Endodermal cell (in vitro differentiated cells): ENCODE measurements around the gene ZNF716. TPM values are rescaled to one million over a fixed set of nuclear protein-coding genes. Genes with fewer than 3 reads are reported as not detected.

Experiments
- DNase-seq: peaks from one replicate; pipeline ENCODE4 v3.0.0-alpha.2; 2017
- H3K27ac ChIP-seq: 2 replicates; pipeline ENCODE4 v1.5.1; 2013; ENCODE audit warnings: mild to moderate bottlenecking, low read depth, low read length, moderate library complexity
- H3K27me3 ChIP-seq: 2 replicates; pipeline ENCODE4 v1.6.1; 2013; ENCODE audit warnings: mild to moderate bottlenecking, low read length, moderate library complexity; ENCODE audit not compliant: insufficient read depth, control insufficient read depth, poor library complexity, severe bottlenecking
- H3K36me3 ChIP-seq: 2 replicates; pipeline ENCODE4 v1.7.0; 2013; ENCODE audit warnings: mild to moderate bottlenecking, low read length, moderate library complexity; ENCODE audit not compliant: control insufficient read depth, insufficient read depth
- H3K4me1 ChIP-seq: one replicate; pipeline ENCODE4 v1.7.0; 2013; ENCODE audit warnings: low read length; ENCODE audit not compliant: control insufficient read depth, insufficient read depth
- H3K4me3 ChIP-seq: 2 replicates; pipeline ENCODE4 v1.5.1; 2013; ENCODE audit warnings: mild to moderate bottlenecking, low read length, moderate library complexity
- H3K9ac ChIP-seq: 2 replicates; pipeline ENCODE4 v1.6.1; 2013; ENCODE audit warnings: mild to moderate bottlenecking, low read length, moderate library complexity; ENCODE audit not compliant: poor library complexity, severe bottlenecking; ENCODE audit errors: extremely low read depth
- H3K9me3 ChIP-seq: 2 replicates; pipeline ENCODE4 v1.6.1; 2013; ENCODE audit warnings: mild to moderate bottlenecking, low read length, moderate library complexity; ENCODE audit not compliant: control insufficient read depth
- H3K27ac Mint-ChIP-seq: 2 replicates; pipeline ENCODE4 v1.8.0; 2020; ENCODE audit warnings: mixed read lengths
- H3K27me3 Mint-ChIP-seq: 2 replicates; pipeline ENCODE4 v1.8.0; 2021; ENCODE audit warnings: mild to moderate bottlenecking, mixed read lengths; ENCODE audit not compliant: insufficient read depth
- H3K36me3 Mint-ChIP-seq: 2 replicates; pipeline ENCODE4 v1.8.0; 2020; ENCODE audit warnings: low read depth, mixed read lengths
- H3K4me1 Mint-ChIP-seq: 2 replicates; pipeline ENCODE4 v1.8.0; 2020; ENCODE audit warnings: mixed read lengths
- H3K4me3 Mint-ChIP-seq: 2 replicates; pipeline ENCODE4 v1.8.0; 2020; ENCODE audit warnings: mild to moderate bottlenecking, moderate library complexity, mixed read lengths
- H3K9me3 Mint-ChIP-seq: 2 replicates; pipeline ENCODE4 v1.8.0; 2020; ENCODE audit warnings: mild to moderate bottlenecking, mixed read lengths
- WGBS, 2 experiments: methylation state at CpG; one replicate each; pipeline versions ENCODE4 v1.1.5 to v1.1.7; 2013; ENCODE audit warnings: missing lambda C conversion rate in 2 of 2, mixed read lengths in 1 of 2; ENCODE audit not compliant: insufficient coverage in 1 of 2, insufficient read length in 1 of 2; 5-methylcytosine and 5-hydroxymethylcytosine counted together
- total RNA-seq, 2 donors: library from RNA; stranded (reverse); fragmentation: NEBNext Ultra II Directional in 1 of 2; extraction: Animal tissue kit (Norgen Biotek cat#: 25700) in 1 of 2; gene quantifications; 2 replicates in 1 of 2; 3 replicates in 1 of 2; pipeline ENCODE4 v1.2.1, GENCODE V29; 2021
- TF ChIP-seq, protein P1 (sequence below): fragments of 200-600 bp; sonication (generic); conservative IDR thresholded peaks from 2 replicates; pipeline ENCODE4 v1.5.0; 2021; ENCODE audit warnings: antibody characterized with exemption, mild to moderate bottlenecking

The ZNF716 gene
- total RNA-seq, 2 donors from 2014 or later: not detected

- H3K9ac ChIP-seq: no peak overlapping the region
- no peaks in the 10 kb centered on the region for H3K4me1 Mint-ChIP-seq
- peaks cover 60% of the 10 kb centered on the region for H3K9me3 ChIP-seq
- H3K36me3 Mint-ChIP-seq: no peaks in the 10 kb centered on the region
- TF ChIP-seq, protein P1, sequence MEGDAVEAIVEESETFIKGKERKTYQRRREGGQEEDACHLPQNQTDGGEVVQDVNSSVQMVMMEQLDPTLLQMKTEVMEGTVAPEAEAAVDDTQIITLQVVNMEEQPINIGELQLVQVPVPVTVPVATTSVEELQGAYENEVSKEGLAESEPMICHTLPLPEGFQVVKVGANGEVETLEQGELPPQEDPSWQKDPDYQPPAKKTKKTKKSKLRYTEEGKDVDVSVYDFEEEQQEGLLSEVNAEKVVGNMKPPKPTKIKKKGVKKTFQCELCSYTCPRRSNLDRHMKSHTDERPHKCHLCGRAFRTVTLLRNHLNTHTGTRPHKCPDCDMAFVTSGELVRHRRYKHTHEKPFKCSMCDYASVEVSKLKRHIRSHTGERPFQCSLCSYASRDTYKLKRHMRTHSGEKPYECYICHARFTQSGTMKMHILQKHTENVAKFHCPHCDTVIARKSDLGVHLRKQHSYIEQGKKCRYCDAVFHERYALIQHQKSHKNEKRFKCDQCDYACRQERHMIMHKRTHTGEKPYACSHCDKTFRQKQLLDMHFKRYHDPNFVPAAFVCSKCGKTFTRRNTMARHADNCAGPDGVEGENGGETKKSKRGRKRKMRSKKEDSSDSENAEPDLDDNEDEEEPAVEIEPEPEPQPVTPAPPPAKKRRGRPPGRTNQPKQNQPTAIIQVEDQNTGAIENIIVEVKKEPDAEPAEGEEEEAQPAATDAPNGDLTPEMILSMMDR: no peak
- no peak overlapping the region for H3K27ac Mint-ChIP-seq
- peaks cover 89% of the 10 kb centered on the region for H3K9me3 Mint-ChIP-seq
- H3K4me3 Mint-ChIP-seq: no peak overlapping the region
- no peaks in the 10 kb centered on the region for H3K36me3 ChIP-seq
- no peak overlapping the region for H3K27ac ChIP-seq
- H3K4me1 ChIP-seq: no peaks in the 10 kb centered on the region
- 69 to 72% methylated on average over 5 of the region's 5 CpGs for WGBS, 2 experiments
- DNase-seq: no peak
- H3K27me3 ChIP-seq: no peaks in the 10 kb centered on the region
- H3K4me3 ChIP-seq: no peak overlapping the region
- no peaks in the 10 kb centered on the region for H3K27me3 Mint-ChIP-seq
Measured at GRCh38 chr7:57415326-57415725, 34.7 kb upstream of the ZNF716 start.

- no peaks in the 10 kb centered on the region for H3K36me3 ChIP-seq
- no peaks in the 10 kb centered on the region for H3K4me1 Mint-ChIP-seq
- 56 to 59% methylated on average over 8 to 9 of the region's 9 CpGs for WGBS, 2 experiments
- no peak overlapping the region for H3K9ac ChIP-seq
- H3K4me1 ChIP-seq: no peaks in the 10 kb centered on the region
- no peak overlapping the region for H3K27ac Mint-ChIP-seq
- no peak overlapping the region for H3K27ac ChIP-seq
- no peak overlapping the region for H3K4me3 ChIP-seq
- H3K9me3 Mint-ChIP-seq: peaks cover 87% of the 10 kb centered on the region
- no peak overlapping the region for H3K4me3 Mint-ChIP-seq
- H3K27me3 ChIP-seq: no peaks in the 10 kb centered on the region
- no peak for DNase-seq
- TF ChIP-seq, protein P1: no peak
- H3K27me3 Mint-ChIP-seq: no peaks in the 10 kb centered on the region
- peaks cover 56% of the 10 kb centered on the region for H3K9me3 ChIP-seq
- no peaks in the 10 kb centered on the region for H3K36me3 Mint-ChIP-seq
Measured at GRCh38 chr7:57415730-57416129, 34.2 kb upstream of the ZNF716 start.

GRCh38 chr7:57416601-57417358, 33.2 kb upstream of the ZNF716 start:
- TF ChIP-seq, protein P1: no peak
- H3K36me3 Mint-ChIP-seq: no peaks in the 10 kb centered on the region

More at GRCh38 chr7:57416601-57417358, 33.2 kb upstream of the ZNF716 start:
- H3K27me3 ChIP-seq: no peaks in the 10 kb centered on the region
- H3K9me3 ChIP-seq: peaks cover 53% of the 10 kb centered on the region
- Mint-ChIP-seq H3K9me3 (peaks cover 83% of the 10 kb centered on the region), H3K27me3 (no peaks in the 10 kb centered on the region), H3K27ac (no peak overlapping the region), H3K4me1 (no peaks in the 10 kb centered on the region), H3K4me3 (no peak overlapping the region)
- 76% methylated on average over 8 of the region's 8 CpGs for WGBS, 2 experiments
- no peaks in the 10 kb centered on the region for H3K4me1 ChIP-seq
- H3K4me3 ChIP-seq: no peak overlapping the region
- no peaks in the 10 kb centered on the region for H3K36me3 ChIP-seq
- DNase-seq: no peak
- H3K9ac ChIP-seq: no peak overlapping the region
- no peak overlapping the region for H3K27ac ChIP-seq
